HEK293T (cell line): ENCODE results near the gene GSC.

Experiments
- CTCF ChIA-PET: fragments of 350-600 bp; formaldehyde crosslinking; extraction: SDS; loops from one replicate; lab custom pipeline; 2021; ENCODE audit warnings: antibody characterized with exemption, inconsistent platforms; lab: Yijun Ruan, JAX
- POLR2A ChIA-PET: fragments of 350-600 bp; formaldehyde crosslinking; extraction: SDS; loops from one replicate; lab custom pipeline; 2020; ENCODE audit warnings: antibody characterized with exemption, inconsistent platforms; lab: Yijun Ruan, JAX
- DNase-seq: peaks from one replicate; pipeline ENCODE4 v3.0.0; 2012; ENCODE audit warnings: mixed read lengths; ENCODE audit errors: extremely low spot score
- ARNT ChIP-seq: fragments of 450-650 bp; IDR thresholded peaks from 2 replicates; pipeline ENCODE4 v1.6.1; 2017; ENCODE audit warnings: mild to moderate bottlenecking
- BHLHE40 ChIP-seq: fragments of 450-650 bp; IDR thresholded peaks from 2 replicates; pipeline ENCODE4 v1.6.1; 2016; ENCODE audit warnings: mild to moderate bottlenecking, moderate library complexity, borderline replicate concordance
- CTBP1 ChIP-seq: fragments of 450-650 bp; IDR thresholded peaks from 2 replicates; pipeline ENCODE4 v1.6.1; 2016; ENCODE audit warnings: borderline replicate concordance
- ELF4 ChIP-seq: fragments of 450-650 bp; IDR thresholded peaks from 2 replicates; pipeline ENCODE4 v1.6.1; 2017; ENCODE audit warnings: antibody characterized with exemption
- FOXA1 ChIP-seq: fragments of 450-650 bp; IDR thresholded peaks from 2 replicates; pipeline ENCODE4 v1.6.1; 2016; ENCODE audit warnings: mild to moderate bottlenecking
- FOXK2 ChIP-seq: fragments of 450-650 bp; IDR thresholded peaks from 2 replicates; pipeline ENCODE4 v1.6.1; 2016; ENCODE audit warnings: mild to moderate bottlenecking
- FOXM1 ChIP-seq: fragments of 450-650 bp; IDR thresholded peaks from 2 replicates; pipeline ENCODE4 v1.6.1; 2017; ENCODE audit warnings: mild to moderate bottlenecking, borderline replicate concordance
- HDGF ChIP-seq: fragments of 450-650 bp; IDR thresholded peaks from 2 replicates; pipeline ENCODE4 v1.6.1; 2017; ENCODE audit warnings: antibody characterized with exemption, borderline replicate concordance
- L3MBTL2 ChIP-seq: fragments of 450-650 bp; conservative IDR thresholded peaks from 2 replicates; pipeline ENCODE4 v1.6.1; 2016; ENCODE audit warnings: mild to moderate bottlenecking
- LEF1 ChIP-seq: fragments of 450-650 bp; IDR thresholded peaks from 2 replicates; pipeline ENCODE4 v1.6.1; 2017; ENCODE audit warnings: mild to moderate bottlenecking, borderline replicate concordance
- NFRKB ChIP-seq: fragments of 450-650 bp; IDR thresholded peaks from 2 replicates; pipeline ENCODE4 v1.6.1; 2016; ENCODE audit warnings: mild to moderate bottlenecking, moderate library complexity
- PKNOX1 ChIP-seq: fragments of 450-650 bp; IDR thresholded peaks from 2 replicates; pipeline ENCODE4 v1.6.1; 2016
- SP1 ChIP-seq: fragments of 450-650 bp; IDR thresholded peaks from 2 replicates; pipeline ENCODE4 v1.6.1; 2017
- SUZ12 ChIP-seq: fragments of 450-650 bp; IDR thresholded peaks from 2 replicates; pipeline ENCODE4 v1.6.1; 2016; ENCODE audit warnings: mild to moderate bottlenecking
- TARDBP ChIP-seq: fragments of 450-650 bp; IDR thresholded peaks from 2 replicates; pipeline ENCODE4 v1.6.1; 2016
- ZNF384 ChIP-seq: fragments of 450-650 bp; IDR thresholded peaks from 2 replicates; pipeline ENCODE4 v1.6.1; 2016

The GSC gene

GRCh38 chr14:94774344-94775090 is 4.6 kb upstream of the GSC start:
- POLR2A ChIA-PET, result no interaction called here
- no peak for DNase-seq
- TF ChIP-seq SUZ12, result no peak
- TF ChIP-seq HDGF, result no peak
- TF ChIP-seq FOXA1, result no peak
- CTCF ChIA-PET, result interaction anchor here (0.6 kb wide), 2 partner anchors 435 to 1001 kb away, joined by 3 to 4 read pairs; no protein-coding TSS in a partner anchor

- DNase-seq, result no peak
- no peak for TF ChIP-seq TARDBP
- TF ChIP-seq CTBP1, result no peak
- no peak for TF ChIP-seq SP1
- TF ChIP-seq FOXA1, result no peak
- no peak for TF ChIP-seq FOXK2
- no peak for TF ChIP-seq BHLHE40
- TF ChIP-seq HDGF, result no peak
- no peak for TF ChIP-seq LEF1
- TF ChIP-seq L3MBTL2, result no peak
- no peak for TF ChIP-seq NFRKB
- TF ChIP-seq PKNOX1, result no peak
- TF ChIP-seq FOXM1, result no peak
- no peak for TF ChIP-seq SUZ12
- no peak for TF ChIP-seq ARNT
- TF ChIP-seq ZNF384, result no peak
- TF ChIP-seq ELF4, result no peak
- ChIA-PET CTCF (interaction anchor here (0.6 kb wide), 2 partner anchors 436 to 1001 kb away, joined by 3 to 4 read pairs; no protein-coding TSS in a partner anchor), POLR2A (no interaction called here)
Measured at GRCh38 chr14:94773655-94774343, 3.9 kb upstream of the GSC start.

- ChIA-PET POLR2A (no interaction called here), CTCF (no interaction called here)
- no peak for TF ChIP-seq LEF1
- no peak for TF ChIP-seq FOXK2
- DNase-seq, result no peak
Measured at GRCh38 chr14:94773061-94773648, 3.2 kb upstream of the GSC start.

GRCh38 chr14:94772548-94772947 is 2.6 kb upstream of the GSC start:
- CTCF ChIA-PET, result no interaction called here
- TF ChIP-seq CTBP1, result no peak
- TF ChIP-seq L3MBTL2, result no peak
- no peak for TF ChIP-seq SUZ12
- no peak for TF ChIP-seq LEF1
- no peak for TF ChIP-seq PKNOX1
- no peak for TF ChIP-seq HDGF
- TF ChIP-seq FOXM1, result no peak
- POLR2A ChIA-PET, result no interaction called here
- DNase-seq, result no peak

GRCh38 chr14:94771906-94772490 is 2.1 kb upstream of the GSC start:
- ChIA-PET CTCF (no interaction called here), POLR2A (no interaction called here)
- no peak for DNase-seq
- TF ChIP-seq SUZ12 (no peak), FOXK2 (no peak), TARDBP (no peak), ZNF384 (no peak), HDGF (no peak)

GRCh38 chr14:94771158-94771905 is 1.4 kb upstream of the GSC start:
- no peak for TF ChIP-seq ELF4
- DNase-seq, result no peak
- POLR2A ChIA-PET, result no interaction called here
- CTCF ChIA-PET, result no interaction called here

- TF ChIP-seq BHLHE40, result no peak
- TF ChIP-seq TARDBP, result no peak
- TF ChIP-seq SUZ12, result no peak
- TF ChIP-seq PKNOX1, result no peak
- no peak for TF ChIP-seq NFRKB
- no peak for TF ChIP-seq L3MBTL2
- TF ChIP-seq ZNF384, result no peak
- TF ChIP-seq LEF1, result no peak
Measured at GRCh38 chr14:94770815-94771157, 873 bp upstream of the GSC start.

More at GRCh38 chr14:94770815-94771157, 873 bp upstream of the GSC start:
- DNase-seq, result no peak
- ChIA-PET POLR2A (interaction anchor here (1.7 kb wide), 1 partner anchor 14 kb away, joined by 6 read pairs; no protein-coding TSS in a partner anchor), CTCF (no interaction called here)
